GM12864 (cell line): ENCODE measurements around the gene FOXN3.

Experiments
- DNase-seq: peaks from one replicate; pipeline ENCODE4 v3.0.0-alpha.2; 2011; ENCODE audit warnings: low read depth
- H3K4me3 ChIP-seq: 2 replicates; pipeline ENCODE4 v1.5.1; 2011; ENCODE audit warnings: mild to moderate bottlenecking, low read depth, low read length, control low read depth
- CTCF ChIP-seq: IDR thresholded peaks from 2 replicates; pipeline ENCODE4 v1.5.1; 2011; ENCODE audit warnings: low read depth, mild to moderate bottlenecking, moderate library complexity, low read length, control low read depth, inconsistent platforms; ENCODE audit errors: missing control alignments

Gene FOXN3

DNA sequence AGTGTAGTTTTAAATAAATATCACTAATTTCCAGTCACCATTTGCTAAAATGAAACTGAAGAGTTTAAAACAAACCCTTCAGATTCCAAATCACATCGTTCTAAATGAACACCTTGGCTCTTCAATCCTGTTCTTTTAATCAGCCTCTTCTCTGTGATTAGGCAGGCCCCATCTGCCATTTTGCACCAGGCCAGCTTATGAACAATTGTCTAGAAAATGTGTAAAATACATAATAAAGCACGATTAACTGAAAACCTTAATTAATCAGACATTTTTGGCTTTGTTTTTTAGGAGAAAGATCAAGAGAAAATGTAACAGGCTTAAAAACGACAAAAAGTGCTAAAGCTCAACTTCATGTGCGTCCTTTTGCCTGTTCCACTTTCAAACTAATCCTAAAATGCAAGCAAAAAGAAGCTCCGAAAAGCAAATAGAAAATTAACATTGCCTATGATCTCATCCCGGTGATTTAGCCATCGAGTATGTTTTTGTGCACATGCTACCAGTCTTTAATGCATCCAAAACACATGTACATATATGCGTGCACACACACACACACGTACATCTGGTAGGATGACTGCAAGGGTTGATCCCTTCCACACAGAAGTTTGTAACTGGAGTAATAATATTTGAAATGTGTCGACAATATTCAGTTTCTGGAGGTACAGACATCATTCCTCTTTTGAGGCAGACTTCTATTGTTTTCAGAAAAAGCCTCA lies 288.6 kb downstream of the FOXN3 start:
- no peak for DNase-seq
- TF ChIP-seq CTCF = no peak
- no peak overlapping the region for H3K4me3 ChIP-seq

GRCh38 chr14:89126461-89126860 lies 290.6 kb downstream of the FOXN3 start:
- no peak for DNase-seq
- no peak for TF ChIP-seq CTCF
- H3K4me3 ChIP-seq = no peak overlapping the region

DNA sequence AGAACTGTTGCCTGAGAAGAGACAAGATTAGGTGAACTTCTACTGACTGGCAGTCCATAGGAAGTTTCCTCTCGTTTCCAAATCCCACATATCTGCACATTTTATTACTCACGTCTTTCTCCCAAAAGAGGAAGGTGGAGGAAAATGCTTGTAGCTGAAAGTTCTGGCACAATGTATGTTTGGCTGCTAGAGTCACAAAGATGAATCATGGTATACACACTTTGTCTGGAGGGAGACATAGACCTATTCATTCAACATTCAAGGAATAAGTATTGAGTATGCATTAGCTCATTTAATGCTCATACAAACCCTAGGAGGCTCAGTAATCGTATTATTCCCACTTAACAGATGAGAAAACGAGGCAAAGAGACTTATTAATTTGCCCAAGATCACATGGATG lies 291.8 kb downstream of the FOXN3 start:
- no peak overlapping the region for H3K4me3 ChIP-seq
- no peak for TF ChIP-seq CTCF
- DNase-seq = no peak

DNA sequence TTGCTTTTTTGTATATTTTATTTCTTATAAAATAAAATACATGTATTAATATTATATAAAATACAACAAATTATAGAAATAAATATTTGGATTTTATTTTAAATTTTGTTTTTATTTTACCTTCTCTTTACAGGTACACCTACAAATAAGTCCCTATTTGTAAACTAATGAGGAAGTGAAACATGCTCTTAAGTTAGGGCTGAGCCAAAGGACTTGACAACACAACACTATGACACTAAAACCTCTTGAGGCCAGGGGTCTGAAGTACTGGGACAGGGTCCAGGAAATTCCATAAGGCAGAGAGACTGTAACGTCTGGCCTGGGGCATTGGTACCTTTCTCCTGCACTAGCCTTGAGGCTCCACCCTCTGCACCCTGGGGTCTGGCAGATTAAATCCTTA lies 293.2 kb downstream of the FOXN3 start:
- no peak for TF ChIP-seq CTCF
- no peak overlapping the region for H3K4me3 ChIP-seq
- no peak for DNase-seq

DNA sequence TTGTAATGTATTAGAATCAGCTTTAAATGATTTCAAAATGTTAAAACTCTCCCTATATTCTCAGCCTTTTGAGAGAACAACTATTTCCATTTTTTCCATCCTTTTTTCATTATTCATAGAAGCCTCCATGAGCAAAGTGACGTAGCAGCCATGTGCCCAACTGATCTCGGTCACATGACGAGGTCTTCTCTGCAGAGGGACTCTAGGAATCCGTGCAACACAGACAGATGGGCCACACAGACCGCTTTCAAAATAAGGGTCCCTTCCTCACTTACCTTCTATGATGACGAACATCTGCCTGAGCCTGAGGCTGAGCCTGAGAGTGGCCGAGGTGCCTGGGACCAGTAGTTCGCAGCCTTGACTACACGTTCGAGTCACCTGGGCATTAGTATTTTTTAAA lies 293.8 kb downstream of the FOXN3 start:
- no peak for TF ChIP-seq CTCF
- H3K4me3 ChIP-seq = no peak overlapping the region
- DNase-seq = no peak

DNA sequence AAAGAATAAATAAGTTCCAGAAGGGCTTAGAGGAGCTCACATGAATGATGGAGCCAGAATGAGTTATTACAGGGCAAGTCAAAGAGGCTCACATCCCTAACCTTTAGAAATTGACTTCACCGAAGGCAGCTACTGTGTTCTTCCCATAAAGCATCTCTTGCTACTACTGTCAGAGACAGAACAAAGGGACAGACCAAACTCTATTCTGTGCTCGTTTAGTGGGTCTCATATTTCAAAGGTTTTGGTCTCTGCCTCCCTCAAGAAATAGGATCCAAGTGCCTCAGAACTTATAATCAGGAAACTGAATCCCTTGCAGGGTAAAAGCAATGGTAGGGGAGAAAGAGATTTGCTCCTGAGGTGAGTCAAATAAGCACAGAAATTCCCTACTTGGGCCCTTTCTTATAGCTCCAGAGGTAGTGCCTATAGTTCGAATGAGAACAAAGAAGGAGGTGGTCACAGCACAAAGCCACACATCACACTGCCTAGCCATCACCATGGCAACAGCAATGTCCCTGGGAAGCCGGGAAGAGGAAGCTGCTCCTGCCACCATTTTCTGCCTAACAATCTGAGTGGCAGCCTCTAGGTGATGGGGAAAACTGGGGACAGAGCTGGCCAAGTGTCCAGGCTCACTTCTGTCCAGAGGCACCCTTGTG lies 294.9 kb downstream of the FOXN3 start:
- no peak for TF ChIP-seq CTCF
- no peak for DNase-seq
- H3K4me3 ChIP-seq = no peak overlapping the region

DNA sequence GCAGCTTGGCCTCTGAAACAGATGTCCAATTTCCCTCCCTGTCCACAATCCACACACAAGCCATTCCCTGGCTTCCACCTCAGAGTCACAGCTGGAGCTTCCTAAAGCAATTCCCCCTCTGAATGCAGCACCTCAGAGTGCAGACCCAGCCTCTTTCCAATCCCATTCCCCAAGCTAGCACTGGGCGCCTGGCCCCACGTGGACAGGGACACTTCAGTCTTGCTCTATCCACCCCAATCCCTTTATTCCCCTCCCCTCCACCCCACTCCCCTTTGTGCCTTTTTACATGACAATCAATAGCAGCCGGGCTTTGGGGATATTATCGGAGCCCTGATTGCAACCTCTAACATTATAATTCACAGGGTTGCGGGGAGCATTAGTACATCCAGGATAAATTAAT lies 300.0 kb downstream of the FOXN3 start:
- H3K4me3 ChIP-seq = no peak overlapping the region
- no peak for TF ChIP-seq CTCF
- no peak for DNase-seq
